GM12878 (cell line): ENCODE measurements around the gene SPDYE3. TPM values are rescaled to one million over a fixed set of nuclear protein-coding genes. Genes with fewer than 3 reads are reported as not detected.

Experiments
- ATAC-seq: fragments of 200-7000 bp; cut with Tn5 transposase; 3 replicates; pipeline ENCODE4 v1.9.1; 2020; ENCODE audit warnings: mild to moderate bottlenecking, moderate library complexity
- BruUV-seq: library from RNA; stranded (reverse); fragments of 400-500 nt; replicated peaks from 2 replicates; lab custom pipeline; 2021; lab: Mats Ljungman, UMichigan
- CTCF ChIA-PET: fragments of 300-600 bp; sonication (Branson Sonifier 250); formaldehyde crosslinking; extraction: SDS; loops from one replicate; lab custom pipeline; 2021; ENCODE audit warnings: inconsistent platforms; lab: Yijun Ruan, JAX
- POLR2A ChIA-PET: fragments of 350-600 bp; formaldehyde crosslinking; extraction: SDS; loops from one replicate; lab custom pipeline; 2021; ENCODE audit warnings: inconsistent platforms; lab: Charles Lee
- RAD21 ChIA-PET: fragments of 300-600 bp; sonication (Branson Sonifier 250); formaldehyde crosslinking; loops from one replicate; lab custom pipeline; 2023; ENCODE audit warnings: antibody characterized with exemption; ENCODE audit not compliant: unreplicated experiment; lab: Charles Lee
- SMC1A ChIA-PET: fragments of 300-600 bp; sonication (Branson Sonifier 250); formaldehyde crosslinking; loops from one replicate; lab custom pipeline; 2023; ENCODE audit not compliant: unreplicated experiment, uncharacterized antibody; lab: Charles Lee
- DNase-seq: peaks from one replicate; pipeline ENCODE4 v3.0.0-alpha.2; 2011; ENCODE audit warnings: low read depth, low spot score
- FAIRE-seq: peaks from 3 replicates; lab custom pipeline; 2011; peaks lifted over from hg19 to GRCh38; lab: Jason Lieb, UNC
- H2AFZ ChIP-seq: 2 replicates; pipeline ENCODE4 v1.6.0; 2011; ENCODE audit warnings: low read depth, low read length, control low read depth; ENCODE audit not compliant: control insufficient read depth
- H3K27ac ChIP-seq: 2 replicates; pipeline ENCODE4 v1.5.1; 2011; ENCODE audit warnings: control low read depth; ENCODE audit not compliant: control insufficient read depth, insufficient read depth
- H3K27me3 ChIP-seq, 2 experiments: replicated peaks in 1 of 2; 2 replicates each; pipeline versions ENCODE4 v1.6.0 to v1.6.1; 2011; ENCODE audit warnings: low read length in 1 of 2; ENCODE audit not compliant: control insufficient read depth in 2 of 2, insufficient read depth in 2 of 2
- H3K36me3 ChIP-seq, 2 experiments: 2 replicates each; pipeline ENCODE4 v1.5.1; 2011; ENCODE audit warnings: low read length in 1 of 2; ENCODE audit not compliant: control insufficient read depth in 2 of 2, insufficient read depth in 2 of 2
- H3K4me1 ChIP-seq: 2 replicates; pipeline ENCODE4 v1.6.1; 2011; ENCODE audit warnings: mild to moderate bottlenecking, low read length, moderate library complexity, mixed read lengths; ENCODE audit not compliant: control insufficient read depth, insufficient read depth
- H3K4me2 ChIP-seq: 2 replicates; pipeline ENCODE4 v1.6.0; 2011; ENCODE audit warnings: control low read depth; ENCODE audit not compliant: control insufficient read depth, insufficient read depth
- H3K4me3 ChIP-seq: fragments of 200-600 bp; sonication (generic); 2 replicates; pipeline ENCODE4 v1.5.1; 2016
- H3K79me2 ChIP-seq: 2 replicates; pipeline ENCODE4 v1.6.0; 2011; ENCODE audit warnings: low read length; ENCODE audit not compliant: control insufficient read depth, insufficient read depth
- H3K9ac ChIP-seq: 2 replicates; pipeline ENCODE4 v1.8.0; 2011; ENCODE audit warnings: low read length, control low read depth, mixed read lengths; ENCODE audit not compliant: control insufficient read depth, insufficient read depth
- H3K9me3 ChIP-seq: replicated peaks from 3 replicates; pipeline ENCODE4 v1.5.1; 2011; ENCODE audit warnings: mild to moderate bottlenecking, low read length; ENCODE audit not compliant: control insufficient read depth, insufficient read depth
- H4K20me1 ChIP-seq: 2 replicates; pipeline ENCODE4 v1.6.0; 2011; ENCODE audit not compliant: control insufficient read depth, insufficient read depth
- HDAC2 ChIP-seq: fragments of 200-600 bp; sonication (generic); IDR thresholded peaks from 2 replicates; pipeline ENCODE4 v1.6.1; 2017
- POLR2AphosphoS5 ChIP-seq: IDR thresholded peaks from 2 replicates; pipeline ENCODE4 v1.6.1; 2011; ENCODE audit warnings: mild to moderate bottlenecking, low read length, inconsistent platforms
- PRDM15 ChIP-seq: fragments of 450-650 bp; formaldehyde crosslinking; IDR thresholded peaks from 2 replicates; pipeline ENCODE4 v1.4.0; 2020; ENCODE audit warnings: mild to moderate bottlenecking, moderate library complexity
- WGBS: methylation state at CpG from one replicate; pipeline ENCODE4 v1.1.6; 2016; ENCODE audit warnings: low lambda C conversion rate; ENCODE audit not compliant: insufficient replicate concordance, insufficient coverage; ENCODE audit errors: missing lambda C conversion rate; 5-methylcytosine and 5-hydroxymethylcytosine counted together
- in situ Hi-C: fragments of 300-500 bp; cut with MboI; formaldehyde crosslinking; loops from 9 replicates; pipeline ENCODE4 v1.14.3; 2018; ENCODE audit warnings: mixed read lengths
- intact Hi-C: fragments of 100-400 bp; cut with micrococcal nuclease; formaldehyde crosslinking; loops from one replicate; pipeline ENCODE4 v1.14.2; 2022; ENCODE audit not compliant: unreplicated experiment
- polyA plus RNA-seq, 11 experiments: library from polyadenylated mRNA; depleted of rRNA in 4 of 11; unstranded in 6 of 11; stranded (reverse) in 5 of 11; fragments of >200 nt; fragmentation: Nextera tagmentation in 4 of 11; fragmentation: Illumina TruSeq in 1 of 11; extraction: Ambion mirVana in 4 of 11; extraction: Trizol in 1 of 11; gene quantifications; 1 replicate in 1 of 11; 2 replicates in 10 of 11; pipeline versions ENCODE4 v1.2.1 to v1.2.3, GENCODE V29; 2011 to 2016; ENCODE audit warnings: inconsistent platforms in 2 of 11, missing spikeins in 2 of 11, low read depth in 1 of 11
- total RNA-seq, 4 experiments: library from RNA; depleted of rRNA in 3 of 4; stranded (reverse); fragments of >200 nt in 3 of 4; fragmentation: Illumina TruSeq in 1 of 4; extraction: Trizol in 1 of 4; gene quantifications; 2 replicates each; pipeline versions ENCODE4 v1.2.1 to v1.2.3, GENCODE V29; 2013 to 2021

The SPDYE3 gene
- total and polyA plus RNA-seq, 10 of the 15 experiments (the other 5 are each of a cell fraction or from before 2014, with no cell fraction given), result 0.03 to 9.4 (median 1.4) TPM; not detected in 4

GRCh38 chr7:100358857-100359212 is 51.3 kb downstream of the SPDYE3 start (continued):
- no peak for TF ChIP-seq PRDM15 (CRISPR knock-in tag)

- Histone ChIP-seq H3K4me3 (no peak overlapping the region), H3K9ac (no peak overlapping the region), H3K27me3 (no peaks in the 10 kb centered on the region), H3K27ac (no peak overlapping the region), H3K4me2 (no peak overlapping the region), H3K9me3 (no peaks in the 10 kb centered on the region), H3K79me2 (no peaks in the 10 kb centered on the region), H3K4me1 (peaks cover 24% of the 10 kb centered on the region), H2AFZ (no peak overlapping the region), H3K36me3 (peaks cover 31 to 32% of the 10 kb centered on the region in 2 experiments), H4K20me1 (no peaks in the 10 kb centered on the region)
- ChIA-PET POLR2A (interaction anchor here (0.6 kb wide), 1 partner anchor 24 kb away, joined by 3 read pairs; no protein-coding TSS in a partner anchor), SMC1A (interaction anchor here (2.7 kb wide), 1 partner anchor 47 kb away, joined by 19 read pairs; no protein-coding TSS in a partner anchor), RAD21 (interaction anchor here (2.1 kb wide), 1 partner anchor 47 kb away, joined by 11 read pairs; no protein-coding TSS in a partner anchor), CTCF (interaction anchor here (1.0 to 2.6 kb wide), 4 partner anchors 44 to 91 kb away, joined by 3 to 37 read pairs (median 4); no protein-coding TSS in a partner anchor)
- TF ChIP-seq POLR2AphosphoS5 (peak; percentile 29; the same call in 1 of the 2 replicates), HDAC2 (no peak)
- WGBS, result 98% methylated on average over 3 of the region's 3 CpGs
- DNase-seq (no peak), ATAC-seq (no peak), FAIRE-seq (no peak)
- in situ Hi-C loops, result no loop called here
- intact Hi-C loops, result loop anchor here (10.0 kb wide), 1 partner anchor 185 kb away; no protein-coding TSS in a partner anchor
- TSS peak; percentile 40 for BruUV-seq
Measured at GRCh38 chr7:100360135-100360854, 52.8 kb downstream of the SPDYE3 start.
